MM.1S (cell line): ENCODE results near the gene CRYGA.
"Not testable (repeated sequence)": the region's sequence is repeated elsewhere in the genome, so short reads cannot be mapped to it uniquely, and the experiment has no call there.

Source experiments
- EZH2 ChIP-seq: fragments of 300-600 bp; sonication (generic); optimal IDR thresholded peaks from 2 replicates; pipeline ENCODE3; 2017; ENCODE audit warnings: low read depth, mild to moderate bottlenecking, antibody characterized with exemption, low read length, mixed read lengths
- TF ChIP-seq, protein P1 (sequence below): fragments of 300-600 bp; sonication (generic); IDR thresholded peaks from 2 replicates; pipeline ENCODE4 v1.5.1; 2016; ENCODE audit warnings: antibody characterized with exemption, low read length, mixed read lengths

DNA sequence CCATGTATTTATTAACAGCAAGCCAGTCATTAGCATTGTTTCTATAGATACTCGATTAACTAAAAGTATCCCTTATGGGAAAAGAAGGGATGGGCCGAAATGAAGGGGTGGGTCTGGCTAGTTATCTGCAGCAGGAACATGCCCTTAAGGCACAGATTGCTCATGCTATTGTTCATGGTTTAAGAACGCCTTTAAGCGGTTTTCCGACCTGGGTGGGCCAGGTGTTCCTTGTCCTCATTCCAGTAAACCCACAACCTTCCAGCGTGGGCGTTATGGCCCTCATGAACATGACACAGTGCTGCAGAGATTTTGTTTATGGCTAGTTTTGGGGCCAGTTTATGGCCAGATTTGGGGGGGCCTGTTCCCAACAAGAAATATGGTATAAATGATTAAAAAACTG lies 25.1 kb downstream of the CRYGA start:
- TF ChIP-seq, protein P1, sequence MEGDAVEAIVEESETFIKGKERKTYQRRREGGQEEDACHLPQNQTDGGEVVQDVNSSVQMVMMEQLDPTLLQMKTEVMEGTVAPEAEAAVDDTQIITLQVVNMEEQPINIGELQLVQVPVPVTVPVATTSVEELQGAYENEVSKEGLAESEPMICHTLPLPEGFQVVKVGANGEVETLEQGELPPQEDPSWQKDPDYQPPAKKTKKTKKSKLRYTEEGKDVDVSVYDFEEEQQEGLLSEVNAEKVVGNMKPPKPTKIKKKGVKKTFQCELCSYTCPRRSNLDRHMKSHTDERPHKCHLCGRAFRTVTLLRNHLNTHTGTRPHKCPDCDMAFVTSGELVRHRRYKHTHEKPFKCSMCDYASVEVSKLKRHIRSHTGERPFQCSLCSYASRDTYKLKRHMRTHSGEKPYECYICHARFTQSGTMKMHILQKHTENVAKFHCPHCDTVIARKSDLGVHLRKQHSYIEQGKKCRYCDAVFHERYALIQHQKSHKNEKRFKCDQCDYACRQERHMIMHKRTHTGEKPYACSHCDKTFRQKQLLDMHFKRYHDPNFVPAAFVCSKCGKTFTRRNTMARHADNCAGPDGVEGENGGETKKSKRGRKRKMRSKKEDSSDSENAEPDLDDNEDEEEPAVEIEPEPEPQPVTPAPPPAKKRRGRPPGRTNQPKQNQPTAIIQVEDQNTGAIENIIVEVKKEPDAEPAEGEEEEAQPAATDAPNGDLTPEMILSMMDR, result not testable (repeated sequence)
- TF ChIP-seq EZH2, result not testable (repeated sequence)
